Activated B cell treated with CpG ODN at 0.5 μM for 24 hours (primary cell): Measurements from ENCODE around the gene ST6GALNAC3. TPM values are rescaled to one million over a fixed set of nuclear protein-coding genes. Genes with fewer than 3 reads are reported as not detected.

Experiments used
- ATAC-seq: fragments of 200-7000 bp; cut with Tn5 transposase; one replicate; pipeline ENCODE4 v1.10.0; 2021; ENCODE audit warnings: low read depth, mild to moderate bottlenecking, moderate library complexity
- CTCF ChIA-PET: fragments of 350-600 bp; sonication (Branson Sonifier 250); formaldehyde crosslinking; loops from one replicate; lab custom pipeline; 2021; ENCODE audit warnings: antibody characterized with exemption; lab: Charles Lee
- POLR2A ChIA-PET: fragments of 350-600 bp; sonication (Branson Sonifier 250); formaldehyde crosslinking; loops from one replicate; lab custom pipeline; 2021; ENCODE audit warnings: antibody characterized with exemption; lab: Charles Lee
- DNase-seq: peaks from one replicate; pipeline ENCODE4 v3.0.0; 2022
- H3K27ac Mint-ChIP-seq: one replicate; pipeline ENCODE4 v1.8.0; 2020; ENCODE audit warnings: mixed read lengths
- H3K27me3 Mint-ChIP-seq: one replicate; pipeline ENCODE4 v1.8.0; 2021; ENCODE audit warnings: mixed read lengths
- H3K36me3 Mint-ChIP-seq: one replicate; pipeline ENCODE4 v1.8.0; 2021; ENCODE audit warnings: low read depth, mixed read lengths
- H3K4me1 Mint-ChIP-seq: one replicate; pipeline ENCODE4 v1.8.0; 2021; ENCODE audit warnings: mixed read lengths
- H3K4me3 Mint-ChIP-seq: one replicate; pipeline ENCODE4 v1.8.0; 2020; ENCODE audit warnings: mild to moderate bottlenecking, mixed read lengths
- H3K9me3 Mint-ChIP-seq: one replicate; pipeline ENCODE4 v1.8.0; 2020; ENCODE audit warnings: mixed read lengths
- CTCF ChIP-seq: fragments of 200-600 bp; IDR thresholded peaks from one replicate; pipeline ENCODE4 v1.8.0; 2022; ENCODE audit warnings: antibody characterized with exemption, mild to moderate bottlenecking
- intact Hi-C: fragments of 100-400 bp; cut with micrococcal nuclease; formaldehyde crosslinking; loops from one replicate; pipeline ENCODE4 v1.15.1; 2024
- total RNA-seq: library from RNA; stranded (reverse); gene quantifications from 2 replicates; pipeline ENCODE4 v1.2.3, GENCODE V29; 2022

The ST6GALNAC3 gene
- total RNA-seq, 1 donor from 2014 or later: 12.6 TPM

- H3K9me3 Mint-ChIP-seq: no peaks in the 10 kb centered on the region
- H3K27ac Mint-ChIP-seq: peak overlapping the region; percentile 43
- POLR2A ChIA-PET: interaction anchor here (1.5 kb wide), 1 partner anchor 75 kb away, joined by 9 read pairs; no protein-coding TSS in a partner anchor
- H3K4me3 Mint-ChIP-seq: no peak overlapping the region
- no peaks in the 10 kb centered on the region for H3K36me3 Mint-ChIP-seq
- DNase-seq (no peak), ATAC-seq (no peak)
- TF ChIP-seq CTCF: no peak
- CTCF ChIA-PET: interaction anchor here (0.6 kb wide), 1 partner anchor 35 kb away, joined by 3 read pairs; no protein-coding TSS in a partner anchor
- intact Hi-C loops: loop anchor here (1.0 to 10.0 kb wide), 3 partner anchors 75 to 219 kb away; partner anchors contain the start of gene ST6GALNAC3
- H3K4me1 Mint-ChIP-seq: peaks cover 48% of the 10 kb centered on the region
- no peaks in the 10 kb centered on the region for H3K27me3 Mint-ChIP-seq
Measured at GRCh38 chr1:76293831-76294230, 219.3 kb downstream of the ST6GALNAC3 start.

- no peaks in the 10 kb centered on the region for H3K9me3 Mint-ChIP-seq
- intact Hi-C loops: loop anchor here (1.0 to 10.0 kb wide), 3 partner anchors 75 to 220 kb away; partner anchors contain the start of gene ST6GALNAC3
- ChIA-PET CTCF (no interaction called here), POLR2A (interaction anchor here (1.5 kb wide), 1 partner anchor 76 kb away, joined by 9 read pairs; no protein-coding TSS in a partner anchor)
- H3K4me3 Mint-ChIP-seq: peak overlapping the region; percentile 29
- H3K4me1 Mint-ChIP-seq: peaks cover 48% of the 10 kb centered on the region
- peak overlapping the region; percentile 37 for H3K27ac Mint-ChIP-seq
- ATAC-seq (peak; percentile 85), DNase-seq (no peak)
- no peaks in the 10 kb centered on the region for H3K36me3 Mint-ChIP-seq
- no peak for TF ChIP-seq CTCF
- no peaks in the 10 kb centered on the region for H3K27me3 Mint-ChIP-seq
Measured at GRCh38 chr1:76294482-76295194, 220.1 kb downstream of the ST6GALNAC3 start.

GRCh38 chr1:76298399-76298798 lies 223.9 kb downstream of the ST6GALNAC3 start:
- intact Hi-C loops: loop anchor here (10.0 kb wide), 1 partner anchor 224 kb away; the partner anchor contains the start of gene ST6GALNAC3
- Mint-ChIP-seq H3K4me1 (peaks cover 16% of the 10 kb centered on the region), H3K27me3 (no peaks in the 10 kb centered on the region), H3K4me3 (no peak overlapping the region), H3K9me3 (no peaks in the 10 kb centered on the region), H3K27ac (no peak overlapping the region), H3K36me3 (no peaks in the 10 kb centered on the region)
- ATAC-seq (no peak), DNase-seq (no peak)
- no peak for TF ChIP-seq CTCF
- ChIA-PET CTCF (no interaction called here), POLR2A (no interaction called here)

GRCh38 chr1:76299036-76299435 lies 224.5 kb downstream of the ST6GALNAC3 start:
- no peak for ATAC-seq
- intact Hi-C loops: loop anchor here (10.0 kb wide), 1 partner anchor 224 kb away; the partner anchor contains the start of gene ST6GALNAC3
- ChIA-PET POLR2A (no interaction called here), CTCF (no interaction called here)
- H3K9me3 Mint-ChIP-seq: no peaks in the 10 kb centered on the region
- H3K27me3 Mint-ChIP-seq: no peaks in the 10 kb centered on the region
- peaks cover 10% of the 10 kb centered on the region for H3K4me1 Mint-ChIP-seq
- no peaks in the 10 kb centered on the region for H3K36me3 Mint-ChIP-seq
- no peak overlapping the region for H3K4me3 Mint-ChIP-seq
- DNase-seq: no peak
- H3K27ac Mint-ChIP-seq: no peak overlapping the region
- no peak for TF ChIP-seq CTCF

- Mint-ChIP-seq H3K36me3 (no peaks in the 10 kb centered on the region), H3K4me3 (no peak overlapping the region), H3K4me1 (no peaks in the 10 kb centered on the region), H3K9me3 (no peaks in the 10 kb centered on the region), H3K27me3 (no peaks in the 10 kb centered on the region), H3K27ac (no peak overlapping the region)
- TF ChIP-seq CTCF: no peak
- ChIA-PET CTCF (no interaction called here), POLR2A (no interaction called here)
- no peak for ATAC-seq
- no peak for DNase-seq
- intact Hi-C loops: no loop called here
Measured at GRCh38 chr1:76300556-76300955, 226.0 kb downstream of the ST6GALNAC3 start.
